Articular chondrocyte of knee joint (primary cell): ENCODE results near the gene CSAG2. TPM values are rescaled to one million over a fixed set of nuclear protein-coding genes. Genes with fewer than 3 reads are reported as not detected.

Source experiments
- total RNA-seq: library from RNA; depleted of rRNA; stranded (reverse); fragments of >200 nt; gene quantifications from 2 replicates; pipeline ENCODE4 v1.2.3, GENCODE V29; 2012

The CSAG2 gene, protein sequence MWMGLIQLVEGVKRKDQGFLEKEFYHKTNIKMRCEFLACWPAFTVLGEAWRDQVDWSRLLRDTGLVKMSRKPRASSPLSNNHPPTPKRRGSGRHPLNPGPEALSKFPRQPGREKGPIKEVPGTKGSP
- total RNA-seq: not detected in 2 replicates

DNA sequence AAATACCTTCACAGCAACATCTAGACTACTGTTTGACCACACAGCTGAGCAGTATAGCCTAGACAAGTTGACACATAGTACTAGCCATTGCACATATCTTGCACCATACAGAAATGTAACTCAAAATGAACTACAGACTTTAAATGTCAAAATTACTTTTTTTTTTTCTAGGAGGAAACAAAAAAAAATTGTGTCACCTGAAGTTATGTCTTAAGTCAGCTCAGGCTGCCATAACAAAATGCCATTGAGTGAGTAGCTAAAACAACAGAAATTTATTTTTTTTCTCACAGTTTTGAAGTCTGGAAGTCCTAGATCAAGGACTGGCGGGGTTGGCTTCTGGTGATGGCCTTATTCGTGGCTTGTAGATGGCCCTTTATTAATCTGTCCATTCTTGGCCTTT lies at the start of gene CSAG2:
Gene CSAG2 (minus strand): TSS at position 101 of the 400 bp plus-strand sequence. CDS start 161 bp downstream, outside the sequence.

DNA sequence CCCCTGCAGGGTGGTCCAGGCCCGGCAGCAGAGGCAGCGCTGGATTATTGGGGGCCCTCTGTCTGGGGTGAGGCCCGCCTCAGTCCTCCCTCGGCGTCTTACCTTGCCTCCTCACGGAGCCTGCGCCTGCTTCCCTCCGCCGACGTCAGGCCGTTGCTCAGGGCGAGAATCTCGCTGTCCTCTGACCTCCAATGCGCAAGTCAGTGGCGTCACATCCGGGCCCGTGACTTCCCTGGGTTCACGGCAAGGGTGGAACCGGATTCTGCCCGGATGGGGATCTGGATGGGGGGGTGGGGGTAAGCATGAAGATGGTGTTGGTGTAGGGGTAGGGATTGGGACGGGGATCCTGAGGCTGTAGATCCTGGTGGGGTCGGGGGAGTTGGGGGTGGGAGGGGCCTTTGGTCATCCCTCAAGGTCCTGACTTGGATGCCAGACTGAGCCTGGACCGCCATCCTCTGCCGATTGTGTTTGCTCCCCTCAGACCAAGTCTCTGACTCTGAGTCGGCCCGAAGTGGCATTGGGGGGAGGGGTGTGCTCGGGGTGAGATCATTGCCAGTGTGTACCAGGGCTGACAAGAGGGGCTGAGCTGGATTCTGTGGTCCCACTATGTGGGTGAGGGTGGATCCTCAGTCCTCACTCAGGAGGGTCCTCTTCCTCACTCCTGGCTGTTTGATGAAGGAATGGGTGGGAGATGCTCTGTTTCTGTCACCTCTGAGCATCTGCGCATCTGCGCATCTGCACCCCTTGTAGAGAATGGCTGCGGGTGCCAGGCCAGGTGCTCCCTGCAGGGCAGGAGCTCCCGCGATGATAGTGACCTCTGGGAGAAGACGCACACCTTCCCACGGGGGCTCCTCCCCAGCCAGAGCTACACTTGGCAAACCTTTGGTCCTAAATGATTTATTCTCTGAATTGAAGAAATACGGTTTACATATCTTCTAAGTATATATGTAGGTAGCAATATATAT lies 44.9 kb upstream of the CSAG2 start, which contains the start of gene MAGEA2:
Gene MAGEA2 (minus strand): TSS at position 157 of the 965 bp plus-strand sequence. CDS start 2,479 bp downstream, outside the sequence.

DNA sequence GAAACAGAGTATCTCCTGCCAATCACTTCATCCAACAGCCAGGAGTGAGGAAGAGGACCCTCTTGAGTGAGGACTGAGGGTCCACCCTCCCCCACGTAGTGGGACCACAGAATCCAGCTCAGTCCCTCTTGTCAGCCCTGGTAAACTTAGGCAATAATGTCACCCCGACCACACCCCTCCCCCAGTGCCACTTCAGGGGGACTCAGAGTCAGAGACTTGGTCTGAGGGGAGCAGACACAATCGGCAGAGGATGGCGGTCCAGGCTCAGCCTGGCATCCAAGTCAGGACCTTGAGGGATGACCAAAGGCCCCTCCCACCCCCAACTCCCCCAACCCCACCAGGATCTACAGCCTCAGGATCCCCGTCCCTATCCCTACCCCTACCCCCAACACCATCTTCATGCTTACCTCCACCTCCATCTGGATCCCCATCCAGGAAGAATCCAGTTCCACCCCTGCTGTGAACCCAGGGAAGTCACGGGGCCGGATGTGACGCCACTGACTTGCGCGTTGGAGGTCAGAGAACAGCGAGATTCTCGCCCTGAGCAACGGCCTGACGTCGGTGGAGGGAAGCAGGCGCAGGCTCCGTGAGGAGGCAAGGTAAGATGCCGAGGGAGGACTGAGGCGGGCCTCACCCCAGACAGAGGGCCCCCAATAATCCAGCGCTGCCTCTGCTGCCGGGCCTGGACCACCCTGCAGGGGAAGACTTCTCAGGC lies 24.3 kb upstream of the CSAG2 start, which contains the start of the genes CSAG1 and MAGEA12:
Gene CSAG1 (minus strand): TSS at position 461 of the 715 bp plus-strand sequence. CDS start 1,261 bp downstream, outside the sequence.
Gene MAGEA12 (plus strand): TSS at position 497 of the 715 bp plus-strand sequence. CDS start 2,405 bp downstream, outside the sequence.

DNA sequence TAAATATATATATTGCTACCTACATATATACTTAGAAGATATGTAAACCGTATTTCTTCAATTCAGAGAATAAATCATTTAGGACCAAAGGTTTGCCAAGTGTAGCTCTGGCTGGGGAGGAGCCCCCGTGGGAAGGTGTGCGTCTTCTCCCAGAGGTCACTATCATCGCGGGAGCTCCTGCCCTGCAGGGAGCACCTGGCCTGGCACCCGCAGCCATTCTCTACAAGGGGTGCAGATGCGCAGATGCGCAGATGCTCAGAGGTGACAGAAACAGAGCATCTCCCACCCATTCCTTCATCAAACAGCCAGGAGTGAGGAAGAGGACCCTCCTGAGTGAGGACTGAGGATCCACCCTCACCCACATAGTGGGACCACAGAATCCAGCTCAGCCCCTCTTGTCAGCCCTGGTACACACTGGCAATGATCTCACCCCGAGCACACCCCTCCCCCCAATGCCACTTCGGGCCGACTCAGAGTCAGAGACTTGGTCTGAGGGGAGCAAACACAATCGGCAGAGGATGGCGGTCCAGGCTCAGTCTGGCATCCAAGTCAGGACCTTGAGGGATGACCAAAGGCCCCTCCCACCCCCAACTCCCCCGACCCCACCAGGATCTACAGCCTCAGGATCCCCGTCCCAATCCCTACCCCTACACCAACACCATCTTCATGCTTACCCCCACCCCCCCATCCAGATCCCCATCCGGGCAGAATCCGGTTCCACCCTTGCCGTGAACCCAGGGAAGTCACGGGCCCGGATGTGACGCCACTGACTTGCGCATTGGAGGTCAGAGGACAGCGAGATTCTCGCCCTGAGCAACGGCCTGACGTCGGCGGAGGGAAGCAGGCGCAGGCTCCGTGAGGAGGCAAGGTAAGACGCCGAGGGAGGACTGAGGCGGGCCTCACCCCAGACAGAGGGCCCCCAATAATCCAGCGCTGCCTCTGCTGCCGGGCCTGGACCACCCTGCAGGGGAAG lies 5.0 kb upstream of the CSAG2 start, which contains the start of gene MAGEA2B:
Gene MAGEA2B (plus strand): TSS at position 814 of the 973 bp plus-strand sequence. CDS start 2,479 bp downstream, outside the sequence.

DNA sequence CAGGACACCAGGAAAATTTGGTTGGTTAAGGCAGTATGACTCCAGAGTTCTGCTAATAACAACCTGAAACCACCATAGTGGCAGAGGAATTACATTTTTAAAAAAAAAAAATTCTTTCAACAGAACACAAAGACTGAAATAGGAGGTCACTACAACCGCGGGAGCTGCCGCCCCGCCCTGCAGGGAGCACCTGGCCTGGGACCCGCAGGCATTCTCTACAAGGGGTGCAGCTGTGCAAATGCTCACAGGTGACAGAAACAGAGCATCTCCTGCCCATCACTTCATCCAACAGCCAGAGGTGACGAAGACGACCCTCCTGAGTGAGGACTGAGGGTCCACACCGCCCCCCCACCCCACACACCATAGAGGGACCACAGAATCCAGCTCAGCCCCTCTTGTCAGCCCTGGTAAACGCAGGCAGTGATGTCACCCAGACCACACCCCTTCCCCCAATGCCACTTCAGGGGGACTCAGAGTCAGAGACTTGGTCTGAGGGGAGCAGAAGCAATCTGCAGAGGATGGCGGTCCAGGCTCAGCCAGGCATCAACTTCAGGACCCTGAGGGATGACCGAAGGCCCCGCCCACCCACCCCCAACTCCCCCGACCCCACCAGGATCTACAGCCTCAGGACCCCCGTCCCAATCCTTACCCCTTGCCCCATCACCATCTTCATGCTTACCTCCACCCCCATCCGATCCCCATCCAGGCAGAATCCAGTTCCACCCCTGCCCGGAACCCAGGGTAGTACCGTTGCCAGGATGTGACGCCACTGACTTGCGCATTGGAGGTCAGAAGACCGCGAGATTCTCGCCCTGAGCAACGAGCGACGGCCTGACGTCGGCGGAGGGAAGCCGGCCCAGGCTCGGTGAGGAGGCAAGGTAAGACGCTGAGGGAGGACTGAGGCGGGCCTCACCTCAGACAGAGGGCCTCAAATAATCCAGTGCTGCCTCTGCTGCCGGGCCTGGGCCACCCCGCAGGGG lies 10.8 kb downstream of the CSAG2 start, which contains the start of gene MAGEA3:
Gene MAGEA3 (plus strand): TSS at position 843 of the 980 bp plus-strand sequence. CDS start 2,039 bp downstream, outside the sequence.

Other genes starting within 250 kb of the CSAG2 start
- gene GABRQ, start 71.4 kb downstream of the CSAG2 start, total RNA-seq: under 0.01 TPM in 1 of 2 replicates, not detected in the other
- gene MAGEA3, start 10.5 kb downstream of the CSAG2 start, total RNA-seq: not detected in 2 replicates
- not detected in 2 replicates for gene MAGEA2B, start 5.4 kb upstream of the CSAG2 start, total RNA-seq
- gene CSAG1, start 24.4 kb upstream of the CSAG2 start, total RNA-seq: not detected in 2 replicates
- not detected in 2 replicates for gene MAGEA12, start 24.5 kb upstream of the CSAG2 start, total RNA-seq
- not detected in 2 replicates for gene MAGEA2, start 44.6 kb upstream of the CSAG2 start, total RNA-seq
- not detected in 2 replicates for gene CSAG3, start 49.9 kb upstream of the CSAG2 start, total RNA-seq
- not detected in 2 replicates for gene MAGEA6, start 60.4 kb upstream of the CSAG2 start, total RNA-seq
- 50.3 and 67.7 TPM in 2 replicates for gene CETN2, start 121.5 kb upstream of the CSAG2 start, total RNA-seq
- 15.0 and 15.8 TPM in 2 replicates for gene NSDHL, start 121.8 kb upstream of the CSAG2 start, total RNA-seq
- 3.4 and 5.0 TPM in 2 replicates for gene ZNF185, start 188.8 kb upstream of the CSAG2 start, total RNA-seq